ENCODE data around the gene CACNA2D1.

Gene CACNA2D1

GRCh38 chr7:81983406-81983805, 460.2 kb downstream of the CACNA2D1 start:
- TF ChIP-seq EP300 (IDR thresholded peaks at IDR 0.05; ENCODE audit: borderline replicate concordance) = no peak
- TF ChIP-seq YY1 (IDR thresholded peaks at IDR 0.05; ENCODE audit: low read depth) = no peak
- no peak for TF ChIP-seq RAD21 (IDR thresholded peaks at IDR 0.05; ENCODE audit: low read depth)
- no peak for TF ChIP-seq ZBTB7A (IDR thresholded peaks at IDR 0.05; ENCODE audit: low read depth)
- TF ChIP-seq TAF1 (IDR thresholded peaks at IDR 0.05; ENCODE audit: low read depth) = no peak
- no peak for TF ChIP-seq CEBPB (IDR thresholded peaks at IDR 0.05)
- no peak for TF ChIP-seq USF1 (IDR thresholded peaks at IDR 0.05)
- no peak for TF ChIP-seq EGR1 (IDR thresholded peaks at IDR 0.05)
- no peak for TF ChIP-seq NFIC (IDR thresholded peaks at IDR 0.05)
- TF ChIP-seq FOXM1 (IDR thresholded peaks at IDR 0.05; ENCODE audit: borderline replicate concordance, low read depth) = no peak
- TF ChIP-seq TEAD4 (IDR thresholded peaks at IDR 0.05) = no peak
- no peak for TF ChIP-seq CREB1 (IDR thresholded peaks at IDR 0.05; ENCODE audit: low read depth)

GRCh38 chr7:81973117-81973516, 470.5 kb downstream of the CACNA2D1 start:
- TF ChIP-seq MAX (IDR thresholded peaks at IDR 0.05) (no peak), ZBTB7A (IDR thresholded peaks at IDR 0.05; ENCODE audit: low read depth) (no peak), TEAD4 (IDR thresholded peaks at IDR 0.05) (no peak), CREB1 (IDR thresholded peaks at IDR 0.05; ENCODE audit: low read depth) (no peak), EGR1 (IDR thresholded peaks at IDR 0.05) (no peak), USF1 (IDR thresholded peaks at IDR 0.05) (no peak), REST (IDR thresholded peaks at IDR 0.05; ENCODE audit: low read depth) (no peak), YY1 (IDR thresholded peaks at IDR 0.05; ENCODE audit: low read depth) (no peak), FOXM1 (IDR thresholded peaks at IDR 0.05; ENCODE audit: borderline replicate concordance, low read depth) (no peak), EP300 (IDR thresholded peaks at IDR 0.05; ENCODE audit: borderline replicate concordance) (no peak), RAD21 (IDR thresholded peaks at IDR 0.05; ENCODE audit: low read depth) (no peak), NFIC (IDR thresholded peaks at IDR 0.05) (no peak), CEBPB (IDR thresholded peaks at IDR 0.05) (no peak), TCF12 (IDR thresholded peaks at IDR 0.05; ENCODE audit: low read depth) (no peak), TAF1 (IDR thresholded peaks at IDR 0.05; ENCODE audit: low read depth) (no peak)

- TF ChIP-seq YY1 (IDR thresholded peaks at IDR 0.05; ENCODE audit: low read depth) = no peak
- TF ChIP-seq EP300 (IDR thresholded peaks at IDR 0.05; ENCODE audit: borderline replicate concordance) = no peak
- TF ChIP-seq CREB1 (IDR thresholded peaks at IDR 0.05; ENCODE audit: low read depth) = no peak
- no peak for TF ChIP-seq NFIC (IDR thresholded peaks at IDR 0.05)
- no peak for TF ChIP-seq REST (IDR thresholded peaks at IDR 0.05; ENCODE audit: low read depth)
Observed at GRCh38 chr7:81960026-81960425, 483.6 kb downstream of the CACNA2D1 start.

- no peak for TF ChIP-seq FOXM1 (IDR thresholded peaks at IDR 0.05; ENCODE audit: borderline replicate concordance, low read depth)
- TF ChIP-seq TEAD4 (IDR thresholded peaks at IDR 0.05) = no peak
- no peak for TF ChIP-seq YY1 (IDR thresholded peaks at IDR 0.05; ENCODE audit: low read depth)
- TF ChIP-seq REST (IDR thresholded peaks at IDR 0.05; ENCODE audit: low read depth) = no peak
- TF ChIP-seq TCF12 (IDR thresholded peaks at IDR 0.05; ENCODE audit: low read depth) = no peak
- TF ChIP-seq RAD21 (IDR thresholded peaks at IDR 0.05; ENCODE audit: low read depth) = no peak
Observed at GRCh38 chr7:81957517-81957916, 486.1 kb downstream of the CACNA2D1 start.

- TF ChIP-seq NFIC (IDR thresholded peaks at IDR 0.05) = no peak
- no peak for TF ChIP-seq EP300 (IDR thresholded peaks at IDR 0.05; ENCODE audit: borderline replicate concordance)
- TF ChIP-seq RAD21 (IDR thresholded peaks at IDR 0.05; ENCODE audit: low read depth) = peak; percentile 58
- TF ChIP-seq TCF12 (IDR thresholded peaks at IDR 0.05; ENCODE audit: low read depth) = no peak
Observed at GRCh38 chr7:81956520-81956919, 487.1 kb downstream of the CACNA2D1 start.

Data from Ishikawa (cell line).